Measurements from ENCODE around the gene RAPGEF1. TPM values are rescaled to one million over a fixed set of nuclear protein-coding genes. Genes with fewer than 3 reads are reported as not detected.

Gene RAPGEF1
- total RNA-seq, 1 donor from 2014 or later = 33.3 TPM

GRCh38 chr9:131633491-131634031, 106.3 kb downstream of the RAPGEF1 start:
- Histone ChIP-seq H3K4me3 (no peak overlapping the region), H2AFZ (replicated peaks) (no peak overlapping the region), H4K20me1 (ENCODE audit: low read depth) (peaks cover 3% of the 10 kb centered on the region), H3K79me2 (ENCODE audit: low read depth) (no peaks in the 10 kb centered on the region), H3K4me2 (no peak overlapping the region), H3K27me3 (no peaks in the 10 kb centered on the region), H3K9ac (no peak overlapping the region), H3K27ac (no peak overlapping the region), H3K4me1 (peaks cover 3% of the 10 kb centered on the region), H3F3A (ENCODE audit: low read depth) (no peaks in the 10 kb centered on the region), H3K36me3 (no peaks in the 10 kb centered on the region), H3K9me3 (ENCODE audit: low read depth) (no peaks in the 10 kb centered on the region)
- no peak overlapping the region for H3K4me3 Mint-ChIP-seq
- H3K9me3 Mint-ChIP-seq = no peaks in the 10 kb centered on the region
- no peaks in the 10 kb centered on the region for H3K4me1 Mint-ChIP-seq
- no peak for DNase-seq (ENCODE audit: low spot score)
- H3K36me3 Mint-ChIP-seq = peaks cover 22% of the 10 kb centered on the region
- H3K27me3 Mint-ChIP-seq (ENCODE audit: insufficient read depth, low read depth) = peaks cover 2% of the 10 kb centered on the region
- H3K27ac Mint-ChIP-seq = no peak overlapping the region
- no peak for TF ChIP-seq EZH2phosphoT487 (IDR thresholded peaks at IDR 0.05)
- TF ChIP-seq, protein P1, sequence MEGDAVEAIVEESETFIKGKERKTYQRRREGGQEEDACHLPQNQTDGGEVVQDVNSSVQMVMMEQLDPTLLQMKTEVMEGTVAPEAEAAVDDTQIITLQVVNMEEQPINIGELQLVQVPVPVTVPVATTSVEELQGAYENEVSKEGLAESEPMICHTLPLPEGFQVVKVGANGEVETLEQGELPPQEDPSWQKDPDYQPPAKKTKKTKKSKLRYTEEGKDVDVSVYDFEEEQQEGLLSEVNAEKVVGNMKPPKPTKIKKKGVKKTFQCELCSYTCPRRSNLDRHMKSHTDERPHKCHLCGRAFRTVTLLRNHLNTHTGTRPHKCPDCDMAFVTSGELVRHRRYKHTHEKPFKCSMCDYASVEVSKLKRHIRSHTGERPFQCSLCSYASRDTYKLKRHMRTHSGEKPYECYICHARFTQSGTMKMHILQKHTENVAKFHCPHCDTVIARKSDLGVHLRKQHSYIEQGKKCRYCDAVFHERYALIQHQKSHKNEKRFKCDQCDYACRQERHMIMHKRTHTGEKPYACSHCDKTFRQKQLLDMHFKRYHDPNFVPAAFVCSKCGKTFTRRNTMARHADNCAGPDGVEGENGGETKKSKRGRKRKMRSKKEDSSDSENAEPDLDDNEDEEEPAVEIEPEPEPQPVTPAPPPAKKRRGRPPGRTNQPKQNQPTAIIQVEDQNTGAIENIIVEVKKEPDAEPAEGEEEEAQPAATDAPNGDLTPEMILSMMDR (IDR thresholded peaks at IDR 0.05) = no peak
- no peak for TF ChIP-seq EZH2 (IDR thresholded peaks at IDR 0.05)

DNA sequence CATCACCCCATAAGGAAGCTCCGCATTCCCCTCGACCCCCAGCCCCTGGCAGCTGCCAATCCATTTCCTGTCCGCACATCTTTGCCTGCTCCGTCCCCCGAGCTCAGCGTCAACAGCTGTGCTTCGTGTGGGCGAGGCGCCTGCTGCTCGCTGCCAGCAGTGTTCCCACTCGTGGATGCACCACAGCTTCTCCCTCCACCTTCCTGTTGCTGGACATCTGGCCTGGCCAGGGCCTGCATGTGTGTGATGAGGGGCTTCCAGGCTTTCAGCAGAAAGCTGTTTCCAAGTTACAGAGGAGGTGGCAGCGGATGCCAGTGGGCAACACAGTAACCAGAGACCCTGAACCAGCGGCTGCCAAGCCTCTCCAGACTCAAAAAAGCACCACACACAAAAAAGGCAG, 108.6 kb downstream of the RAPGEF1 start:
- Histone ChIP-seq H2AFZ (replicated peaks) (no peak overlapping the region), H3K27me3 (no peaks in the 10 kb centered on the region), H3K4me2 (no peak overlapping the region), H3F3A (ENCODE audit: low read depth) (no peaks in the 10 kb centered on the region), H3K9me3 (ENCODE audit: low read depth) (no peaks in the 10 kb centered on the region), H3K36me3 (no peaks in the 10 kb centered on the region), H3K9ac (no peak overlapping the region), H4K20me1 (ENCODE audit: low read depth) (peaks cover 4% of the 10 kb centered on the region), H3K4me3 (no peak overlapping the region), H3K4me1 (peaks cover 3% of the 10 kb centered on the region), H3K27ac (no peak overlapping the region), H3K79me2 (ENCODE audit: low read depth) (no peaks in the 10 kb centered on the region)
- no peak for DNase-seq (ENCODE audit: low spot score)
- Mint-ChIP-seq H3K36me3 (peaks cover 19% of the 10 kb centered on the region), H3K4me1 (peaks cover 5% of the 10 kb centered on the region), H3K27me3 (ENCODE audit: insufficient read depth, low read depth) (peaks cover 2% of the 10 kb centered on the region), H3K9me3 (no peaks in the 10 kb centered on the region), H3K27ac (no peak overlapping the region), H3K4me3 (no peak overlapping the region)
- TF ChIP-seq EZH2 (IDR thresholded peaks at IDR 0.05) (no peak), EZH2phosphoT487 (IDR thresholded peaks at IDR 0.05) (no peak)
- TF ChIP-seq, protein P1 (IDR thresholded peaks at IDR 0.05) = no peak

GRCh38 chr9:131630205-131630831, 109.6 kb downstream of the RAPGEF1 start:
- H3K79me2 ChIP-seq (ENCODE audit: low read depth) = no peaks in the 10 kb centered on the region
- no peak overlapping the region for H2AFZ ChIP-seq (replicated peaks)
- H3K36me3 ChIP-seq = no peaks in the 10 kb centered on the region
- Mint-ChIP-seq H3K4me1 (peaks cover 5% of the 10 kb centered on the region), H3K9me3 (no peaks in the 10 kb centered on the region), H3K27me3 (ENCODE audit: insufficient read depth, low read depth) (peaks cover 2% of the 10 kb centered on the region), H3K36me3 (peaks cover 22% of the 10 kb centered on the region), H3K4me3 (no peak overlapping the region), H3K27ac (no peak overlapping the region)
- H3K9me3 ChIP-seq (ENCODE audit: low read depth) = no peaks in the 10 kb centered on the region
- no peaks in the 10 kb centered on the region for H3K27me3 ChIP-seq
- H4K20me1 ChIP-seq (ENCODE audit: low read depth) = peaks cover 4% of the 10 kb centered on the region
- H3K4me2 ChIP-seq = no peak overlapping the region
- no peaks in the 10 kb centered on the region for H3F3A ChIP-seq (ENCODE audit: low read depth)
- H3K27ac ChIP-seq = no peak overlapping the region
- DNase-seq (ENCODE audit: low spot score) = no peak
- H3K4me1 ChIP-seq = peaks cover 3% of the 10 kb centered on the region
- TF ChIP-seq EZH2phosphoT487 (IDR thresholded peaks at IDR 0.05) (no peak), EZH2 (IDR thresholded peaks at IDR 0.05) (no peak)
- TF ChIP-seq, protein P1 (IDR thresholded peaks at IDR 0.05) = no peak
- no peak overlapping the region for H3K9ac ChIP-seq
- no peak overlapping the region for H3K4me3 ChIP-seq
